A673 (cell line): ENCODE results near the gene PPP3R2.

Experiments
- CTCF ChIP-seq: fragments of 300-800, 200-600 bp; sonication (generic); conservative IDR thresholded peaks from 2 replicates; pipeline ENCODE4 v1.5.1; 2017; ENCODE audit warnings: low read depth, mild to moderate bottlenecking, antibody characterized with exemption, low read length, moderate library complexity, mixed read lengths
- EZH2 ChIP-seq: fragments of 200-600 bp; sonication (generic); IDR thresholded peaks from 2 replicates; pipeline ENCODE4 v1.6.1; 2017; ENCODE audit warnings: borderline replicate concordance, low read depth, mild to moderate bottlenecking, mixed read lengths, antibody characterized with exemption, low read length; ENCODE audit not compliant: poor library complexity, severe bottlenecking

DNA sequence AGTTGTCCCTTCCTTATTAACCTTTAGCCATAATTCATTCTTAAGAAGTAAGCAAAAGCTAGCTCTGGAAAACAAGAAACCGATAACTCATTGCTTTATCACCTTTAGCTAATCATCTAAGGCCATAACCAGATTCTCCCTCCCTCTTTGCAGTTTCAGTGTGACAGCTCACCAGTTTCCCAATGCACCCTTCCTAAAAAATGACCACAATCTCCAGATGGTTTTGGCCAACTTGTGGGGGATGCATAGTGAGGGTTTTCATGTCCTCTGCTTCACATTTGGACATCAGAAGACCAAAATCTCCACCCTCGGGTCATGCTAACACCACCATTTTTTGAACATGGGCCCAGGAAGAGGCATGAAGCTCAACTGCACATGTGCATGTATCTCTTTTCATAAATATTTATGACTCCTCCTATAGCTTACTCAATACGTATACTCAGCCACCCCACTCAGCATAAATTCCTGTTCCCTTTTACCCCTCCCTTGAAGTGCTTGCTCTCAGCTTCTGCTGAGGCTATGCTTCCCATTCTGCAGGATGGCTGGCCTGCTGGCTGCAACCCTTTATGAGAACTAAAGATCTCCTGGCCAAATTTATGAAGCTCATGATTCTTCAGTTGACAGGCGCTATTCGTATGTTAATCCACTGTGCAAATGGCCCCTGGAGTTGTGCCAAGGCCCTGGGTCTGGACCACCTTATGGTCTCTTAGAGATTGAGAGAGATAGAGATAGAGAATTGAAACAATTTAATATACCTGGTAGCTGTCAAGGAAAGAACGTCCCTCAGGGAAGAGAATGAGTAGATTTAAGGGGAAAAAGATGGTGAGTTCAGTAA lies 14.8 kb downstream of the PPP3R2 start:
- TF ChIP-seq CTCF, result no peak
- no peak for TF ChIP-seq EZH2
